HepG2 (cell line): ENCODE data around the gene PSMA7. TPM values are rescaled to one million over a fixed set of nuclear protein-coding genes. Genes with fewer than 3 reads are reported as not detected.

Experiments used
- ARNT2 ChIP-seq: sonication (generic); formaldehyde crosslinking; IDR thresholded peaks from 2 replicates; pipeline ENCODE4 v1.8.0; 2022; ENCODE audit warnings: mild to moderate bottlenecking, low read depth, missing genetic modification reagents, moderate library complexity
- ISL2 ChIP-seq: sonication (generic); formaldehyde crosslinking; IDR thresholded peaks from 2 replicates; pipeline ENCODE4 v1.5.0; 2020; ENCODE audit warnings: missing genetic modification reagents
- JDP2 ChIP-seq: sonication (generic); formaldehyde crosslinking; IDR thresholded peaks from 2 replicates; pipeline ENCODE4 v1.8.1; 2022; ENCODE audit warnings: missing genetic modification reagents, borderline replicate concordance
- MED8 ChIP-seq: sonication (generic); formaldehyde crosslinking; IDR thresholded peaks from 2 replicates; pipeline ENCODE4 v1.8.1; 2023; ENCODE audit warnings: mild to moderate bottlenecking, missing genetic modification reagents; ENCODE audit not compliant: insufficient replicate concordance
- MYNN ChIP-seq: sonication (generic); formaldehyde crosslinking; IDR thresholded peaks from 2 replicates; pipeline ENCODE4 v1.4.0; 2020; ENCODE audit warnings: mild to moderate bottlenecking, low read depth, missing genetic modification reagents
- NCOA2 ChIP-seq: sonication (generic); formaldehyde crosslinking; IDR thresholded peaks from 2 replicates; pipeline ENCODE4 v1.8.0; 2022; ENCODE audit warnings: inconsistent platforms
- NR2F6 ChIP-seq, 2 experiments: IDR thresholded peaks; 2 replicates each; pipeline ENCODE4 v1.6.1; 2016; ENCODE audit warnings: antibody characterized with exemption in 1 of 2, mild to moderate bottlenecking in 1 of 2
- POGK ChIP-seq: sonication (generic); formaldehyde crosslinking; conservative IDR thresholded peaks from 2 replicates; pipeline ENCODE4 v1.8.0; 2022; ENCODE audit warnings: mild to moderate bottlenecking, moderate library complexity, missing genetic modification reagents
- SNAPC5 ChIP-seq: sonication (generic); formaldehyde crosslinking; IDR thresholded peaks from 2 replicates; pipeline ENCODE4 v1.8.1; 2023; ENCODE audit warnings: mild to moderate bottlenecking, missing genetic modification reagents, borderline replicate concordance
- SPEN ChIP-seq: sonication (generic); formaldehyde crosslinking; IDR thresholded peaks from 2 replicates; pipeline ENCODE4 v1.5.1; 2020; ENCODE audit warnings: low read depth, mild to moderate bottlenecking, missing genetic modification reagents
- YEATS4 ChIP-seq: sonication (generic); formaldehyde crosslinking; IDR thresholded peaks from 2 replicates; pipeline ENCODE4 v1.4.0; 2020; ENCODE audit warnings: missing genetic modification reagents, borderline replicate concordance
- ZFP90 ChIP-seq: sonication (generic); formaldehyde crosslinking; IDR thresholded peaks from 2 replicates; pipeline ENCODE4 v1.8.0; 2022; ENCODE audit warnings: missing genetic modification reagents, mild to moderate bottlenecking, inconsistent platforms, borderline replicate concordance
- ZFX ChIP-seq: sonication (generic); formaldehyde crosslinking; IDR thresholded peaks from 2 replicates; pipeline ENCODE4 v1.4.0; 2020; ENCODE audit warnings: mild to moderate bottlenecking, low read depth, missing genetic modification reagents, moderate library complexity
- polyA plus RNA-seq, 8 experiments: library from polyadenylated mRNA; depleted of rRNA in 3 of 8; stranded (reverse) in 7 of 8; unstranded in 1 of 8; fragments of >200 nt; fragmentation: Illumina TruSeq in 4 of 8; extraction: Trizol in 4 of 8; gene quantifications; 2 replicates each; pipeline versions ENCODE4 v1.2.1 to v1.2.3, GENCODE V29; 2011 to 2016; ENCODE audit warnings: low read depth in 4 of 8, missing spikeins in 1 of 8, mixed read lengths in 1 of 8; ENCODE audit not compliant: insufficient read depth in 1 of 8
- total RNA-seq, 5 experiments: library from RNA; depleted of rRNA; stranded (reverse); fragments of >200 nt; fragmentation: Illumina TruSeq; extraction: Trizol; gene quantifications; 2 replicates each; pipeline ENCODE4 v1.2.3, GENCODE V29; 2016; ENCODE audit warnings: low read depth in 1 of 5
- TF ChIP-seq, protein P1 (sequence below): sonication (generic); formaldehyde crosslinking; IDR thresholded peaks from 2 replicates; pipeline ENCODE4 v1.5.0; 2020; ENCODE audit warnings: mild to moderate bottlenecking, missing genetic modification reagents, borderline replicate concordance
- TF ChIP-seq, protein P2 (sequence below): conservative IDR thresholded peaks from 2 replicates; pipeline ENCODE4 v1.6.1; 2018; ENCODE audit warnings: missing genetic modification reagents
- TF ChIP-seq, protein P3 (sequence below): IDR thresholded peaks from 2 replicates; pipeline ENCODE4 v1.6.1; 2016; ENCODE audit warnings: low read depth
- TF ChIP-seq, protein P4 (sequence below): IDR thresholded peaks from 2 replicates; pipeline ENCODE4 v1.6.1; 2016; ENCODE audit warnings: mild to moderate bottlenecking, missing biosample characterization, missing genetic modification reagents

PSMA7 gene
- total and polyA plus RNA-seq, 2 of the 13 experiments (the other 11 are each of a cell fraction or from before 2014, with no cell fraction given): 531 to 631 TPM

DNA sequence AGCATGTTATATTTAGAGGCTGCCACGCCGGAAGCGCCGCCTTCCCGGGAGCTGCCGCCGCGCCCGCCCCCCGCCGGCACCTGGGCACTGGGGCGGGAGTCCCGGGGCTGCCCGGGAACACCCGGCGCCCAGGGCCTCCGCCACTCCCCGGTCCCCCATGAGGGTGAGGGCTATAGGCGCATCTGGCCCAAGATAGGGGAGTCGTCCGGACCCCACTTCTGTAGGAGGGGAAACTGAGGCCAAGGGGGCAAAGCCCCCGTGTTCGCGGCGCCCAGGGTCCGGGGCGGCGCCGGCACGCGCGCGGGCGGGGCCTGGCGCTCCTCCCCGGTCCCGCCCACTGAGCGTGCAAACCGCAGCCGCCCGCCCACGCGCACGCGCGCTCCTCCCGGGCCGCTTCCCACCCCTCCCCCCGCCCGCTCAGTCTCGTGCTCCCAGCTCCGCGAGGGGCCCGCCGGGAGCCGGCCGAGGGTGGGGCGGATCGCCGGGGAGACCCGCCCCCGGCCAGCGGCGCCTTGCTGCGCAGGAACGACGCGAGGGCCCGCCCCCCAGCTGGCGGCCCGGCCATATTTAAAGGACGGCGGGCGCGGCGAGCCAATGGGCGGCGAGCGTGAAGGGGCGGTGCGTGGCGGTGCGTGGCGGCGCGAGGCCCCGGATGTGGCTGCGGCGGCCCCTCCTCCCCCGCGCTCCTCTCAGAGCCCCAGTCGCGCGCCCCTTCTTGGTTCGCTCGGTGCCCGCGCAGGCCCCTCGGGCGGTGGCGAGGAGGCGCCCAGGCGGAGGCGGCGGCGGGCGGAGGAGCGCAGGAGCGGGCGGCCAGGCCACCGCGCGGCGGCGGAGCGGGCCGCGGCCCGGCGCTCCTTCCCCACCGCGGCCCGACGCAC lies 21.2 kb downstream of the PSMA7 start, which contains the start of gene LSM14B (continued):
- TF ChIP-seq, protein P1, sequence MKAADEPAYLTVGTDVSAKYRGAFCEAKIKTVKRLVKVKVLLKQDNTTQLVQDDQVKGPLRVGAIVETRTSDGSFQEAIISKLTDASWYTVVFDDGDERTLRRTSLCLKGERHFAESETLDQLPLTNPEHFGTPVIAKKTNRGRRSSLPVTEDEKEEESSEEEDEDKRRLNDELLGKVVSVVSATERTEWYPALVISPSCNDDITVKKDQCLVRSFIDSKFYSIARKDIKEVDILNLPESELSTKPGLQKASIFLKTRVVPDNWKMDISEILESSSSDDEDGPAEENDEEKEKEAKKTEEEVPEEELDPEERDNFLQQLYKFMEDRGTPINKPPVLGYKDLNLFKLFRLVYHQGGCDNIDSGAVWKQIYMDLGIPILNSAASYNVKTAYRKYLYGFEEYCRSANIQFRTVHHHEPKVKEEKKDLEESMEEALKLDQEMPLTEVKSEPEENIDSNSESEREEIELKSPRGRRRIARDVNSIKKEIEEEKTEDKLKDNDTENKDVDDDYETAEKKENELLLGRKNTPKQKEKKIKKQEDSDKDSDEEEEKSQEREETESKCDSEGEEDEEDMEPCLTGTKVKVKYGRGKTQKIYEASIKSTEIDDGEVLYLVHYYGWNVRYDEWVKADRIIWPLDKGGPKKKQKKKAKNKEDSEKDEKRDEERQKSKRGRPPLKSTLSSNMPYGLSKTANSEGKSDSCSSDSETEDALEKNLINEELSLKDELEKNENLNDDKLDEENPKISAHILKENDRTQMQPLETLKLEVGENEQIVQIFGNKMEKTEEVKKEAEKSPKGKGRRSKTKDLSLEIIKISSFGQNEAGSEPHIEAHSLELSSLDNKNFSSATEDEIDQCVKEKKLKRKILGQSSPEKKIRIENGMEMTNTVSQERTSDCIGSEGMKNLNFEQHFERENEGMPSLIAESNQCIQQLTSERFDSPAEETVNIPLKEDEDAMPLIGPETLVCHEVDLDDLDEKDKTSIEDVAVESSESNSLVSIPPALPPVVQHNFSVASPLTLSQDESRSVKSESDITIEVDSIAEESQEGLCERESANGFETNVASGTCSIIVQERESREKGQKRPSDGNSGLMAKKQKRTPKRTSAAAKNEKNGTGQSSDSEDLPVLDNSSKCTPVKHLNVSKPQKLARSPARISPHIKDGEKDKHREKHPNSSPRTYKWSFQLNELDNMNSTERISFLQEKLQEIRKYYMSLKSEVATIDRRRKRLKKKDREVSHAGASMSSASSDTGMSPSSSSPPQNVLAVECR (CRISPR knock-in tag): peak; percentile 81
- peak; percentile 14; the same call in 1 of the 2 replicates for TF ChIP-seq ISL2 (CRISPR knock-in tag)
- TF ChIP-seq NR2F6 (IDR thresholded peaks at IDR 0.05): no peak
- no peak for TF ChIP-seq NR2F6 (CRISPR knock-in tag; IDR thresholded peaks at IDR 0.05)
- TF ChIP-seq, protein P2, sequence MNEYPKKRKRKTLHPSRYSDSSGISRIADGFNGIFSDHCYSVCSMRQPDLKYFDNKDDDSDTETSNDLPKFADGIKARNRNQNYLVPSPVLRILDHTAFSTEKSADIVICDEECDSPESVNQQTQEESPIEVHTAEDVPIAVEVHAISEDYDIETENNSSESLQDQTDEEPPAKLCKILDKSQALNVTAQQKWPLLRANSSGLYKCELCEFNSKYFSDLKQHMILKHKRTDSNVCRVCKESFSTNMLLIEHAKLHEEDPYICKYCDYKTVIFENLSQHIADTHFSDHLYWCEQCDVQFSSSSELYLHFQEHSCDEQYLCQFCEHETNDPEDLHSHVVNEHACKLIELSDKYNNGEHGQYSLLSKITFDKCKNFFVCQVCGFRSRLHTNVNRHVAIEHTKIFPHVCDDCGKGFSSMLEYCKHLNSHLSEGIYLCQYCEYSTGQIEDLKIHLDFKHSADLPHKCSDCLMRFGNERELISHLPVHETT: peak; percentile 77; the same call in 1 of the 2 replicates
- TF ChIP-seq ARNT2 (CRISPR knock-in tag): peak; percentile 98
- TF ChIP-seq ZFX: peak; percentile 43; the same call in 1 of the 2 replicates
- peak; percentile 16; the same call in 1 of the 2 replicates for TF ChIP-seq MYNN (CRISPR knock-in tag)
- no peak for TF ChIP-seq MED8 (CRISPR knock-in tag)
- TF ChIP-seq, protein P3, sequence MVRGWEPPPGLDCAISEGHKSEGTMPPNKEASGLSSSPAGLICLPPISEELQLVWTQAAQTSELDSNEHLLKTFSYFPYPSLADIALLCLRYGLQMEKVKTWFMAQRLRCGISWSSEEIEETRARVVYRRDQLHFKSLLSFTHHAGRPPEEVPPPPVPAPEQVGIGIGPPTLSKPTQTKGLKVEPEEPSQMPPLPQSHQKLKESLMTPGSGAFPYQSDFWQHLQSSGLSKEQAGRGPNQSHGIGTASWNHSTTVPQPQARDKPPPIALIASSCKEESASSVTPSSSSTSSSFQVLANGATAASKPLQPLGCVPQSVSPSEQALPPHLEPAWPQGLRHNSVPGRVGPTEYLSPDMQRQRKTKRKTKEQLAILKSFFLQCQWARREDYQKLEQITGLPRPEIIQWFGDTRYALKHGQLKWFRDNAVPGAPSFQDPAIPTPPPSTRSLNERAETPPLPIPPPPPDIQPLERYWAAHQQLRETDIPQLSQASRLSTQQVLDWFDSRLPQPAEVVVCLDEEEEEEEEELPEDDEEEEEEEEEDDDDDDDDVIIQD (CRISPR knock-in tag): no peak; the same call in none of the 2 replicates
- peak; percentile 91 for TF ChIP-seq YEATS4 (CRISPR knock-in tag)
- TF ChIP-seq JDP2: peak; percentile 95
- TF ChIP-seq NCOA2 (CRISPR knock-in tag): 0 out of 2 replicates have a peak, but pooled peaks have one; percentile 5
- TF ChIP-seq POGK (CRISPR knock-in tag): peak; percentile 84
- no peak; the same call in 1 of the 2 replicates for TF ChIP-seq ZFP90
- no peak; the same call in none of the 2 replicates for TF ChIP-seq SNAPC5 (CRISPR knock-in tag)
- TF ChIP-seq SPEN (CRISPR knock-in tag): peak; percentile 68; the same call in 1 of the 2 replicates
- TF ChIP-seq, protein P4, sequence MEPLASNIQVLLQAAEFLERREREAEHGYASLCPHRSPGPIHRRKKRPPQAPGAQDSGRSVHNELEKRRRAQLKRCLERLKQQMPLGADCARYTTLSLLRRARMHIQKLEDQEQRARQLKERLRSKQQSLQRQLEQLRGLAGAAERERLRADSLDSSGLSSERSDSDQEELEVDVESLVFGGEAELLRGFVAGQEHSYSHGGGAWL (CRISPR knock-in tag): peak; percentile 39; the same call in 1 of the 2 replicates
